Stromal cell of bone marrow (primary cell): ENCODE measurements around the gene NLRP6.
"Not testable (repeated sequence)": the region's sequence is repeated elsewhere in the genome, so short reads cannot be mapped to it uniquely, and the experiment has no call there.

ENCODE experiments used
- DNase-seq: peaks from one replicate; pipeline ENCODE4 v3.0.0-alpha.2; 2012; ENCODE audit warnings: low read depth

NLRP6 gene

DNA sequence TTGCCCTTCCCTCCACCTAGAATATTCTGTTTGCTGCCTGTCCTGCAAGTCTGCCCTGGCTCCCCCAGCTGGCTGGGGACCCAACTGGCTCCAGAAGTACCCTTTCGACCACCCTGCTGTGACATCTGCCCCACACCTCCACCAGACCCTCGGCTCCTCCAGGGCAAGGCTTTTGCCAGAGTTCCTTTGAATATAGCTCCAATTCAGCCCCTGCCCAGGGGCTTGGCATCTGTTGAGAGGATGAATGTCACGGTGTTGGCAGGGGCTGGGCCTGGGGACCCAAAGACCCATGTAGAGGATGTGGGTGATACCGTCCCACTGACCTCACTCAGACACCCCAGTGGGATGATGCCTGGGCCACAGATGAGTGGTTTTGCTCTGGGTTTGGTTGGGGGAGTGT, 4.0 kb downstream of the NLRP6 start:
- DNase-seq, result no peak

GRCh38 chr11:282630-283360, 4.6 kb downstream of the NLRP6 start:
- no peak for DNase-seq

DNA sequence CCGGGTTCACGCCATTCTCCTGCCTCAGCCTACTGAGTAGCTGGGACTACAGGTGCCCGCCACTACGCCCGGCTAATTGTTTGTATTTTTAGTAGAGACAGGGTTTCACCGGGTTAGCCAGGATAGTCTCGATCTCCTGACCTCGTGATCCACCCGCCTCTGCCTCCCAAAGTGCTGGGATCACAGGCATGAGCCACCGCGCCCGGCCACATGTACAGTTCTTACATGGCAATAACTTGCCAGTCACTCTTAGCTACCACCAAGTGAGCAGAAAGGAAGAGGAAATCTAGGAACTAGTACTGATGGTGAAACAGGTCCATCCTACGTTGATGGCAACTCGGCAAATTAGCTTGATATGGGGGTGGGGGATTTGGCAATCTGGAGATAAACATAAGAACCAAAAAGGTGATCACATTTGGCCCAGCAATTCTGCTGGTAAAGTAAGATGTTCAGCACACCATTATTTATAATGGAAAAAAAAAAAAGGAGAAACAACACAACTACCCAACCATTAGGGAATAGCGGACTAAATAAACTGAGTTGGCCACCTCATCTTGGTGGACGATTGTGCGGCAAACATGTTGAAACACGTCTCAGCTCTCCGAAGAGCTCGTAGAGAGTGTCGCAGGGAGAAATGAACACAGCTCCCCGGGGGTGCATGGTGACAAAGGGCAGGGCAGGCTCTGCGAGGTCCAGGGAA, 5.3 kb downstream of the NLRP6 start:
- no peak for DNase-seq

GRCh38 chr11:284105-285020, 6.2 kb downstream of the NLRP6 start:
- DNase-seq, result no peak

- DNase-seq, result no peak
These were observed 7.0 kb downstream of the NLRP6 start for GRCh38 chr11:285021-285893.

DNA sequence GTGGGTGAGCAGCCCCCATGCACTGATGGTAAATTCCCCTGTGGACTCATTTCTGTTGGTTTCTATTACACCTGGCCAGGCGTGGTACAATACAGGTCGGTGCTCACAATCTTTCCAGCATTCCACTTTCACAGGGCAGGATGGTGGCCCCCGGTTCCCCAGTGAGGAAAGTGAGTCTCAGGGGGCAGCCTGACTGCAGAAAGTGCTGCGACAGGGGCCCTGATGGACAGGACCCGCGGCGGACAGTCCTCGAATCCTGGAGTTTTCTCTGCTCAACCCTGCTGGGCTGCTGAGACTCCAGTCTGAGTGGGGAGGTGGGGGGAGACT, 7.7 kb downstream of the NLRP6 start:
- no peak for DNase-seq

DNA sequence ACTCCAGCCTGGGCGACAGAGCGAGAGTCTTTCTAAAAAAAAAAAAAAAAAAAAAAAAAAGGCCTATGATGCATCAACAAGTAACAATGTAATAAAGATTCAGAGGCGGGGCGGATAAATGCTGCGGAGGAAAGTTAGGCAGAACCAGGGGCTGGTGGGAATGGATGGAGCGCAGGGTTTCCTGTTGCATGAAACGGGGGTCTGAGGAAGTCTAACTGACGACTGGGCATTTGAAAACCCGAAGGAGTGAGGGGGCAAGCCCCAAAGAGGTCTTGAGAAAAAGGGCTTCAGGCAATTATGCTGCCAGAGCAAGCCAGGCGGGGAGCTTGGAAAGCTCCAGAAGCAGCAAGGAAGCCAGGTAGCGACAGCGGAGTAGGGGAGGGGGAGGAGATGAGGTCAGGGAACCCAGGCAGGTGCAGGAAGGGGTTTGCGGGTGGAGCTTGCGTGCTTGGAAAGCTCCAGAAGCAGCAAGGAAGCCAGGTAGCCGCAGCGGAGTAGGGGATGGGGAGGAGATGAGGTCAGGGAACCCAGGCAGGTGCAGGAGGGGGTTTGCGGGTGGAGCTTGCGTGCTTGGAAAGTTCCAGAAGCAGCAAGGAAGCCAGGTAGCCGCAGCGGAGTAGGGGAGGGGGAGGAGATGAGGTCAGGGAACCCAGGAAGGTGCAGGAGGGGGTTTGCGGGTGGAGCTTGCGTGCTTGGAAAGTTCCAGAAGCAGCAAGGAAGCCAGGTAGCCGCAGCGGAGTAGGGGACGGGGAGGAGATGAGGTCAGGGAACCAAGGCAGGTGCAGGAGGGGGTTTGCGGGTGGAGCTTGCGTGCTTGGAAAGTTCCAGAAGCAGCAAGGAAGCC, 9.0 kb downstream of the NLRP6 start:
- not testable (repeated sequence) for DNase-seq

- no peak for DNase-seq
These were observed 9.7 kb downstream of the NLRP6 start for GRCh38 chr11:287821-288477.

GRCh38 chr11:288478-289397, 10.5 kb downstream of the NLRP6 start, which contains the start of gene PGGHG:
TSS of gene PGGHG (plus strand) at chr11:289126. CDS start at chr11:289817, 691 bp downstream.
- DNase-seq, result no peak

GRCh38 chr11:289398-289711, 11.1 kb downstream of the NLRP6 start:
- no peak for DNase-seq

GRCh38 chr11:289712-290620, 11.8 kb downstream of the NLRP6 start:
- DNase-seq, result no peak

DNA sequence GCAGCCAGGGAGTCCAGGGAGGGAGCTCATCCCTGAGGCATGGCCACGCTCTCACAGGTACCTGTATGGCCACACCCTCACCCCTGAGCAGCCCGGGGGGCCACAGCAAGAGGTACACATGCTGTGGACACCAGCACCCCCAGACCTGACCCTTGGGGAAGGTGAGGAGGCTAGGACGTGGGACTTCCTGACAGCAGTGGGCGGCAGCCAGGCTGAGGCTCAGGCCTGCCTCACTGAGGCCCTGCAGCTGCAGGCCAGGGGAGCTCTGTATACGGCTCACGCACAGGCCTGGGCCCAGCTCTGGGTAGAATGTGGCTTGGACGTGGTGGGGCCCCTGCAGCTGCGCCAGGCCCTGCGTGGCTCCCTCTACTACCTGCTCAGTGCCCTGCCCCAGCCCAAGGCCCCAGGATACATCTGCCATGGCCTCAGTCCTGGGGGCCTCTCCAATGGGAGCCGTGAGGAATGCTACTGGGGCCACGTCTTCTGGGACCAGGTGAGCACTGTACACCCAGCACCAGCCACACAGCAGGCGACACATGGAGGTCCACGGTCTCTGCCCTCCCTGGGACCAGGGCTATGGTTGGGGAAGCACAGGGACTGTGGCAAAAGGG, 12.5 kb downstream of the NLRP6 start:
- DNase-seq, result no peak

- no peak for DNase-seq
These were observed 13.3 kb downstream of the NLRP6 start for GRCh38 chr11:291281-292210.

DNA sequence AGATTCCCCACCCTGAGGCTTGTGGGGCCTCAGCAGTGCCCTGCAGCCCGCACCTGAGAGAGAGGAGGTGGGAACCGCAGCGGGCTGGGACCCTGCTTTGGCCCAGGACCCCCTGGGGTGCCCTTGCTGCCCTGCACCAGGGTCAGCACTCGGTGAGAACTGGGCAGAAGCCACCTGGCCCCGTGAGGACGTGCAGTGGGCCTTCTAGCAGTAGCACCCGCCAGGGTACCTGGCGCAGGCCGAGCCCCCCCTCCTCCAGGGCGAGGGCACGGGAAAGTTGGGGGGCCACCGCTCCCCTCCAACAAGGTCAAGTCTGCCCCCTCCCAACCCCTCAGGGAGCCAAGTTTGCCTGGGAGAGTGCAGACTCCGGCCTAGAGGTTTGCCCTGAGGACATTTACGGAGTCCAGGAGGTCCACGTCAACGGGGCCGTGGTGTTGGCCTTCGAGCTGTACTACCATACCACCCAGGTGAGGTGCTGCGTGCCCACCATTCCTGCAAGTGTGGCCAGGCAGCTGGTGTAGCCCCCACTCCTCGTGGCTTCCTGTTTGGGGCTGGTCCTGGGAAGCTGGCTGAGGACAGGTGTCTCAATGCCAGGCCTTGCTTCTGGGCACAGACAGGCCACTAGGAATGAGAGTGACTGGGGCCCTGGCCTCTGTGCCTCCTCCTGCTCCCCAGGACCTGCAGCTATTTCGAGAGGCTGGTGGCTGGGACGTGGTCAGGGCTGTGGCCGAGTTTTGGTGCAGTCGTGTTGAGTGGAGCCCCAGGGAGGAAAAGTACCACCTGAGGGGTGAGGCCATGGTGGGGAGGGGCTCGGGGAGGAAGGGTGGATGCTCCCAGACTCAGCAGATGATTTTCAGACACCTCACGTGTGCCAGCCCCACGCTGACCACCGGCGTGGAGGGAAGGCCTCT, 14.3 kb downstream of the NLRP6 start:
- no peak for DNase-seq

- no peak for DNase-seq
These were observed 15.2 kb downstream of the NLRP6 start for GRCh38 chr11:293271-293851.
